B cell (primary cell): ENCODE data around the gene KIRREL1.

Experiments
- EZH2 ChIP-seq: IDR thresholded peaks from 2 replicates; pipeline ENCODE4 v1.6.1; 2012; ENCODE audit warnings: borderline replicate concordance, low read depth, mild to moderate bottlenecking, moderate library complexity, low read length; ENCODE audit not compliant: insufficient read depth, poor library complexity, severe bottlenecking
- TF ChIP-seq, protein P1 (sequence below): fragments of 200-600 bp; IDR thresholded peaks from one replicate; pipeline ENCODE4 v1.8.0; 2022; ENCODE audit warnings: antibody characterized with exemption, mild to moderate bottlenecking

DNA sequence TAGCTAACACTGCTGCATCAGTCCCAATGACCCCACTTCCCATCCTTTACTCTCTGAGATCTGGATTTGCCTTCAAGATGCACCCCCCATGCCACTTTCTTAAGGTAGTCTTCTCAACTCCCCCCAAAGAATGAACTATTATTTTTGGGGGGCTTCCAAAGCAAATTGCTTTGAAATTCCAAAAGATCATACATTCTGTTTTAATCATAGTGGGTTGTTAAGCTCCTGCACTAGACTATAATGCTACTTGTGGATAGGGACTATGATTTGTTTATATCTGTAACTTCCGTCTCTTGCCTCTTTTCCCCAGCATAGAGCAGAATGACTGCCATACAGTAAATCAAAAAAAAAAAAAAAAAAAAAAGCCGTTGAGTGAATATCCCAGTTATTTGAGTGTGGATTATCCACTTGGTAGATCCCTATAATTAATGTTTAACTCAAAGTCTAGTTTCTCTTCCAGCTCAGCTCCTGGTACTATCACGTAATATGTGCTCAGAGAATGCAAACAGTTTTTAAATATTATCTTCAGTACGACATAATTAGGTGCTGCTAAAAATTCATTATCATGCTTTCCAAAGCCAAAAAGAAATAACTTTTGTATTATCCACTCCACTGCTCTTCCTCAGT, 26.9 kb downstream of the KIRREL1 start:
- no peak for TF ChIP-seq EZH2
- TF ChIP-seq, protein P1, sequence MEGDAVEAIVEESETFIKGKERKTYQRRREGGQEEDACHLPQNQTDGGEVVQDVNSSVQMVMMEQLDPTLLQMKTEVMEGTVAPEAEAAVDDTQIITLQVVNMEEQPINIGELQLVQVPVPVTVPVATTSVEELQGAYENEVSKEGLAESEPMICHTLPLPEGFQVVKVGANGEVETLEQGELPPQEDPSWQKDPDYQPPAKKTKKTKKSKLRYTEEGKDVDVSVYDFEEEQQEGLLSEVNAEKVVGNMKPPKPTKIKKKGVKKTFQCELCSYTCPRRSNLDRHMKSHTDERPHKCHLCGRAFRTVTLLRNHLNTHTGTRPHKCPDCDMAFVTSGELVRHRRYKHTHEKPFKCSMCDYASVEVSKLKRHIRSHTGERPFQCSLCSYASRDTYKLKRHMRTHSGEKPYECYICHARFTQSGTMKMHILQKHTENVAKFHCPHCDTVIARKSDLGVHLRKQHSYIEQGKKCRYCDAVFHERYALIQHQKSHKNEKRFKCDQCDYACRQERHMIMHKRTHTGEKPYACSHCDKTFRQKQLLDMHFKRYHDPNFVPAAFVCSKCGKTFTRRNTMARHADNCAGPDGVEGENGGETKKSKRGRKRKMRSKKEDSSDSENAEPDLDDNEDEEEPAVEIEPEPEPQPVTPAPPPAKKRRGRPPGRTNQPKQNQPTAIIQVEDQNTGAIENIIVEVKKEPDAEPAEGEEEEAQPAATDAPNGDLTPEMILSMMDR = no peak
